Activated naive CD8-positive, alpha-beta T cell treated with anti-CD3 and anti-CD28 coated beads, Interleukin-2, amount 50 U/mL, for 24 hours (primary cell): ENCODE measurements around the gene KIF24.
"Not testable (repeated sequence)": the region's sequence is repeated elsewhere in the genome, so short reads cannot be mapped to it uniquely, and the experiment has no call there.

Source experiments
- ATAC-seq: fragments of 150-1000 bp; cut with Tn5 transposase; one replicate; pipeline ENCODE4 v1.10.0; 2021
- DNase-seq: peaks from one replicate; pipeline ENCODE4 v3.0.0; 2021
- H3K27ac Mint-ChIP-seq: one replicate; pipeline ENCODE4 v1.8.0; 2021; ENCODE audit warnings: mild to moderate bottlenecking, mixed read lengths
- H3K27me3 Mint-ChIP-seq: one replicate; pipeline ENCODE4 v1.8.0; 2021; ENCODE audit warnings: mixed read lengths
- H3K36me3 Mint-ChIP-seq: one replicate; pipeline ENCODE4 v1.8.0; 2021; ENCODE audit warnings: low read depth, mixed read lengths
- H3K4me1 Mint-ChIP-seq: one replicate; pipeline ENCODE4 v1.8.0; 2021; ENCODE audit warnings: mixed read lengths
- H3K4me3 Mint-ChIP-seq: one replicate; pipeline ENCODE4 v1.8.0; 2021; ENCODE audit warnings: mild to moderate bottlenecking, moderate library complexity, mixed read lengths
- H3K9me3 Mint-ChIP-seq: one replicate; pipeline ENCODE4 v1.8.0; 2021; ENCODE audit warnings: mixed read lengths

The KIF24 gene

DNA sequence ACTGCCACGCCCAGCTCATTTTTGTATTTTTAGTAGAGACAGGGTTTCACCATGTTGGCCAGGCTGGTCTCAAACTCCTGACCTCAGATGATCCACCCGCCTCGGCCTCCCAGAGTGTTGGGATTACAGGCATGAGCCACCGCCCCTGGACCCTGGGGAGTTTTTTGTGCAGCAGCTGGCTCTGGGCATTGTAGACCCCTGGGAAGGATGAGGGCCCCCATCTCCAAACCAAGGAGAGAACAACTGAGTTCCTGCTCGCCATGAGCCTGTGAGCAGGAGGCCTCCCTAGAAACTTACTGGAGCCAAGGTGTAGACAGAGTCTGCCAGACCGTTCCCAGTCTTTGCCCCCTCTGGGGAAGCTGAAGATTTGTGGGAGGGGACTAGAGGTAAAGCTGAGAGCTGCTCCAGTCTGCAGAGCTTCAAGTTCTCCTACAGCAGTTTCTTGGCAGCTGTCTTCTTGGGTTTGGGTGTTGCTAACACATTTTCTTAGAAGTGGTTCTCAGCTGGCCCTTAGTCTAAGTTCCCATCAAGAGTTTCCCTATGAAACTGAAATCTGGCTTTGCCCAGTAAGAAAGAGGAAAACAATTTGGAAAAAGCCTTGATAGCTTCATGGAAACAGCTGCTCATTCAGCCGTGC, 12.7 kb upstream of the KIF24 start:
- Mint-ChIP-seq H3K4me3 (no peak overlapping the region), H3K27ac (no peak overlapping the region), H3K36me3 (peaks cover 21% of the 10 kb centered on the region), H3K4me1 (no peaks in the 10 kb centered on the region), H3K9me3 (no peaks in the 10 kb centered on the region), H3K27me3 (no peaks in the 10 kb centered on the region)
- ATAC-seq (no peak), DNase-seq (no peak)

DNA sequence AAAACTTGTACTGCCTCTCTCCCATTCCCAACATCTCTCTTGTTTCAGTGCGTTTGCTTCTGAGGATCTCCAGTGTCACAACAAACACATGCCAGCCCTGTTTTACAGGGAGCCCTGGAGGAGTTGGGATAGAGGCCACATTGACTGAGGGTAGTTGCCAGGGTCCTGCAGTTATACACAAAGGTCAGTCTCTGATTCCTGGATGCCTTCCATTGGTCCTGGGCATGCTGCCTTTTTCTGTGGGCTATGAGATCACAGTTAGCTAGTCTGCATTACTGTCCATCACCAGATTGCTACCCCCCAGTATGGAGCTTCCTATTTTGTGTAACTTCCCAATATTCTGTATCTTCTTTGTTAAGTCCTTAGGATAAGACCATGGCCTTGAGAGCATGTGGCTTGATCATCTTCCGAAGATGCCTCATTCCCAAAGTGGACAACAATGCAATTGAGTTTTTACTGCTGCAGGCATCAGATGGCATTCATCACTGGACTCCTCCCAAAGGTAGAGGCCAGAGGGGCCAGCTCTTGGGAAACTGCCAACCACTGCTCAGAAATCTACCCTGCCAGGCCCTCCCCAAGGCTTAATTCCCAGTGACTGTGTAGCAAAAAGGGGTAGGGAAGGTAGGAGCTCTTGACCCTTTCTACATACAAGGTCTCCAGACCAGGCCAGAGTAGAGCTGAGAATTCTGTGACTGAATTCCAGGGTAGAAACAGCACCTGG, 9.8 kb upstream of the KIF24 start:
- Mint-ChIP-seq H3K4me1 (peaks cover 5% of the 10 kb centered on the region), H3K27me3 (no peaks in the 10 kb centered on the region), H3K9me3 (no peaks in the 10 kb centered on the region), H3K36me3 (peaks cover 19% of the 10 kb centered on the region), H3K4me3 (no peak overlapping the region), H3K27ac (no peak overlapping the region)
- DNase-seq, result no peak
- ATAC-seq, result no peak

DNA sequence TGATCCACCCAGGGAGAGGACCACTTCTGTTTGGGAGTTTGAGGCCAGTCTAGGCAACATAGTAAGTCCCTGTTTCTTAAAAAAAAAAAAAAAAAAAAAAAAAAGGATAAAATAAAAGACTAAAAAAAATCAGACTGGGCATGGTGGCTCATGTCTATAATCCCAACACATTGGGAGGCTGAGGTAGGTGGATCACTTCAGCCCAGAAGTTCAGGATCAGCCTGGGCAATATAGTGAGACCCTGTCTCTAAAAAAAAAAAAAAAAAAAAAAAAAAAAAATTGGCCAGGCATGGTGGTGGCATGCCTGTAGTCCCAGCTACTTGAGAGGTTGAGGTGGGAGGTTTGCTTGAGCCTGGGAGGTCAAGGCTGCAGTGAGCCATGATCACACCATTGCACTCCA, 9.0 kb upstream of the KIF24 start:
- not testable (repeated sequence) for DNase-seq, H3K4me3 Mint-ChIP-seq, H3K4me1 Mint-ChIP-seq, ATAC-seq, H3K27ac Mint-ChIP-seq, H3K9me3 Mint-ChIP-seq, H3K27me3 Mint-ChIP-seq
- peaks cover 13% of the 10 kb centered on the region for H3K36me3 Mint-ChIP-seq

- ATAC-seq, result no peak
- peaks cover 11% of the 10 kb centered on the region for H3K36me3 Mint-ChIP-seq
- H3K27me3 Mint-ChIP-seq, result no peaks in the 10 kb centered on the region
- H3K27ac Mint-ChIP-seq, result no peak overlapping the region
- peaks cover 10% of the 10 kb centered on the region for H3K4me1 Mint-ChIP-seq
- no peak overlapping the region for H3K4me3 Mint-ChIP-seq
- DNase-seq, result no peak
- H3K9me3 Mint-ChIP-seq, result no peaks in the 10 kb centered on the region
Measured at GRCh38 chr9:34337403-34337802, 8.3 kb upstream of the KIF24 start.

DNA sequence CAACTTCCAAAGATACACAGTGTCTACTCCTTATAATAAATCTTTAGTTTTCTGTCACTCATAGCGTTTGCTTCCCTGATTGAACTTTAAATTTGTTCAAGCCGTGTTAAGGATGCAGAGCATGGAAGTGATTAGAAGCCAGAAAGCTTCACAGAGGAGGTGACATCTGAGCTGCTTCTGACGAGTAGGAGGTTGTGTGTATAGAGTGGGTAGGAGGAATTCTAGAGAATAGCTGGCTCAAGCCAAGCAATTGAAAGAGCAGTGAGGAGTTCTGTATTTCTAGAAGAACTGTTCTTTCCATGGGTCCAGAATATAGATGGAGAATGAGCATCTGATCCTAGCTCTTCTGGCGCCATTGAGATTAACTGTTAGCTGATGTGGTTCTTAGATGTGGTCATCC, 6.3 kb upstream of the KIF24 start:
- Mint-ChIP-seq H3K9me3 (no peaks in the 10 kb centered on the region), H3K36me3 (peaks cover 7% of the 10 kb centered on the region), H3K4me1 (peaks cover 21% of the 10 kb centered on the region), H3K27me3 (no peaks in the 10 kb centered on the region), H3K27ac (no peak overlapping the region), H3K4me3 (no peak overlapping the region)
- no peak for DNase-seq
- no peak for ATAC-seq

GRCh38 chr9:34334916-34335315, 5.8 kb upstream of the KIF24 start:
- H3K4me3 Mint-ChIP-seq, result no peak overlapping the region
- peaks cover 26% of the 10 kb centered on the region for H3K4me1 Mint-ChIP-seq
- ATAC-seq (no peak), DNase-seq (no peak)
- H3K9me3 Mint-ChIP-seq, result no peaks in the 10 kb centered on the region
- H3K36me3 Mint-ChIP-seq, result peaks cover 4% of the 10 kb centered on the region
- no peak overlapping the region for H3K27ac Mint-ChIP-seq
- H3K27me3 Mint-ChIP-seq, result no peaks in the 10 kb centered on the region

GRCh38 chr9:34334337-34334824, 5.3 kb upstream of the KIF24 start:
- peaks cover 2% of the 10 kb centered on the region for H3K36me3 Mint-ChIP-seq
- ATAC-seq (no peak), DNase-seq (no peak)
- H3K27me3 Mint-ChIP-seq, result no peaks in the 10 kb centered on the region
- H3K4me1 Mint-ChIP-seq, result peaks cover 29% of the 10 kb centered on the region
- H3K27ac Mint-ChIP-seq, result no peak overlapping the region
- H3K4me3 Mint-ChIP-seq, result no peak overlapping the region
- H3K9me3 Mint-ChIP-seq, result no peaks in the 10 kb centered on the region

DNA sequence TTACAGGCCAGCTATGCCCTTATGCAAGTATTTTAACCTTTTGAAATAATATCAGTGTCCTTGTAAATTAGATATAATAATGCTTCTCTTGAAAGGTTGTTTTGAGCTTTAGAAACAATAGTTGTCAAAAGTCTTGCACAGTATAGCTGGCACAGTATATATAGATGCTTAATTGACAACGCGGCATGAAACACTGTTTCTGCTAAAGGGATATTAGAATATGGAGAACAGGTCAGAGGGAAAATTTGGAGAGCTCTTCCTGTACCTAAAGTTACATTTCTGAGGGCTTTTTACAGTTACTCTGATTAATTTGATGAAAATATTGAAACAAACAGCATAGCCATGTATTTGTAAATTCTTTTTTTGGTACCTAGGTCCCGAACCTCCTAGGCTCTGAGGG, 4.8 kb upstream of the KIF24 start:
- Mint-ChIP-seq H3K4me3 (no peak overlapping the region), H3K27me3 (peaks cover 2% of the 10 kb centered on the region), H3K9me3 (no peaks in the 10 kb centered on the region), H3K36me3 (peaks cover 3% of the 10 kb centered on the region), H3K4me1 (peaks cover 32% of the 10 kb centered on the region), H3K27ac (no peak overlapping the region)
- no peak for ATAC-seq
- DNase-seq, result no peak

- H3K27me3 Mint-ChIP-seq, result peaks cover 2% of the 10 kb centered on the region
- peaks cover 2% of the 10 kb centered on the region for H3K36me3 Mint-ChIP-seq
- H3K27ac Mint-ChIP-seq, result no peak overlapping the region
- DNase-seq, result no peak
- no peak for ATAC-seq
- no peak overlapping the region for H3K4me3 Mint-ChIP-seq
- no peaks in the 10 kb centered on the region for H3K9me3 Mint-ChIP-seq
- peaks cover 40% of the 10 kb centered on the region for H3K4me1 Mint-ChIP-seq
Measured at GRCh38 chr9:34332076-34332964, 3.3 kb upstream of the KIF24 start.

DNA sequence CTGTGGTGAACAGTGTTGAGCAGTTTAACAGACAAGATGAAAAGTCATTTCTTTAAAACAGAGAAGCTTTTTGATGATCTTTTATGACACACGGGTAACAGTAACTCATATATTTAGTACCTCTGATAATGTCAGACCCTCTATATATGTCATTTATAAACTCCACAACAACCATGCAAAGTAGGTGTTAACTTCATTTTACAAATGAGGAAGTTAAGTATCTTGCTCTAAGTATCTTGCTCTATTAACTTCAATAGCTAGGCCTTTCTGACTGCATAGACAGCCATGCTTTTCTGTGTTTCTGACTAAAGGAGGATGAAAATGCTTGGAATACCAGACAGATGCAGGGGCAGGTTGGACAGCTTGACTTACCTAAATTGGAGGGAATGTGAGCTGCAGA, 2.1 kb upstream of the KIF24 start:
- Mint-ChIP-seq H3K4me3 (peak overlapping the region; percentile 44), H3K4me1 (peaks cover 43% of the 10 kb centered on the region), H3K27ac (no peak overlapping the region), H3K27me3 (peaks cover 2% of the 10 kb centered on the region), H3K9me3 (no peaks in the 10 kb centered on the region), H3K36me3 (peaks cover 2% of the 10 kb centered on the region)
- no peak for ATAC-seq
- no peak for DNase-seq

- peak overlapping the region; percentile 96 for H3K27ac Mint-ChIP-seq
- DNase-seq (no peak), ATAC-seq (no peak)
- H3K4me1 Mint-ChIP-seq, result peaks cover 37% of the 10 kb centered on the region
- peaks cover 2% of the 10 kb centered on the region for H3K27me3 Mint-ChIP-seq
- peaks cover 2% of the 10 kb centered on the region for H3K36me3 Mint-ChIP-seq
- H3K4me3 Mint-ChIP-seq, result peak overlapping the region; percentile 94
- H3K9me3 Mint-ChIP-seq, result no peaks in the 10 kb centered on the region
Measured at GRCh38 chr9:34328500-34328986, 525 bp downstream of the KIF24 start.

- H3K27me3 Mint-ChIP-seq, result peaks cover 2% of the 10 kb centered on the region
- no peak overlapping the region for H3K4me3 Mint-ChIP-seq
- ATAC-seq (no peak), DNase-seq (no peak)
- H3K9me3 Mint-ChIP-seq, result no peaks in the 10 kb centered on the region
- peaks cover 26% of the 10 kb centered on the region for H3K4me1 Mint-ChIP-seq
- no peak overlapping the region for H3K27ac Mint-ChIP-seq
- H3K36me3 Mint-ChIP-seq, result peaks cover 2% of the 10 kb centered on the region
Measured at GRCh38 chr9:34326690-34327089, 2.4 kb downstream of the KIF24 start.

GRCh38 chr9:34322899-34323591, 6.0 kb downstream of the KIF24 start:
- H3K27ac Mint-ChIP-seq, result no peak overlapping the region
- no peak overlapping the region for H3K4me3 Mint-ChIP-seq
- DNase-seq (no peak), ATAC-seq (no peak)
- H3K4me1 Mint-ChIP-seq, result peaks cover 12% of the 10 kb centered on the region
- no peaks in the 10 kb centered on the region for H3K9me3 Mint-ChIP-seq
- H3K36me3 Mint-ChIP-seq, result peaks cover 5% of the 10 kb centered on the region
- H3K27me3 Mint-ChIP-seq, result no peaks in the 10 kb centered on the region

DNA sequence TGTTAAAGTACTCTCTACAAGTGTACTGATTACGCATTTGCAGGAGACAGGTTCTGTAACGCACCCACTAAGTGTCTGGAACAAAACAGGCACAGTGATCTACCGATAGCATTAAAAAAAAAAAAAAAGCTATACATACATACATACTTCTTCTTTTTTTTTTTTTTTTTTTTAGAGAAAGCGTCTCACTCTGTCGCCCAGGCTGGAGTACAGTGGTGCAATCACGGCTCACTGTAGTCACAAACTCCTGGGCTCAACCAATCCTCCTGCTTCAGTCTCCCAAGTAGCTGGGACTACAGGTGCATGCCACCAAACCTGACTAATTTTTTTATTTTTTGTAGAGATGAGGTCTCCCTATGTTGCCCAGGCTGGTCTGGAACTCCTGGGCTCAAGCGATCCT, 7.6 kb downstream of the KIF24 start:
- Mint-ChIP-seq H3K4me1 (peaks cover 4% of the 10 kb centered on the region), H3K4me3 (no peak overlapping the region), H3K27ac (no peak overlapping the region), H3K27me3 (no peaks in the 10 kb centered on the region), H3K36me3 (peaks cover 5% of the 10 kb centered on the region), H3K9me3 (no peaks in the 10 kb centered on the region)
- ATAC-seq (no peak), DNase-seq (no peak)
